PFSK-1 (cell line): ENCODE measurements around the gene MPC2.

Experiments used
- FOXP2 ChIP-seq: optimal IDR thresholded peaks from 2 replicates; pipeline ENCODE3; 2011; ENCODE audit warnings: borderline replicate concordance, control low read depth, inconsistent platforms; ENCODE audit not compliant: insufficient read depth; ENCODE audit errors: extremely low read length, extremely low read depth
- POLR2AphosphoS5 ChIP-seq: IDR thresholded peaks from 2 replicates; pipeline ENCODE4 v1.6.1; 2012; ENCODE audit warnings: low read depth, mild to moderate bottlenecking, control low read depth, low read length, moderate library complexity
- REST ChIP-seq, 2 experiments: IDR thresholded peaks; 2 replicates each; pipeline versions ENCODE4 v1.6.1 to v1.8.0; 2011 to 2012; ENCODE audit warnings: low read depth in 2 of 2, low read length in 2 of 2, control low read depth in 1 of 2, inconsistent platforms in 1 of 2, mild to moderate bottlenecking in 1 of 2, moderate library complexity in 1 of 2; ENCODE audit not compliant: insufficient read depth in 1 of 2
- SIN3A ChIP-seq: IDR thresholded peaks from 2 replicates; pipeline ENCODE4 v1.6.1; 2012; ENCODE audit warnings: mild to moderate bottlenecking, low read length, moderate library complexity, borderline replicate concordance; ENCODE audit not compliant: insufficient read depth
- TAF1 ChIP-seq: IDR thresholded peaks from 2 replicates; pipeline ENCODE4 v1.6.1; 2012; ENCODE audit warnings: low read length, control low read depth, borderline replicate concordance; ENCODE audit not compliant: insufficient read depth

The MPC2 gene

GRCh38 chr1:167876597-167877175 is 60.2 kb downstream of the MPC2 start:
- TF ChIP-seq SIN3A (no peak), REST (IDR thresholded peaks at IDR 0.05; ENCODE audit: insufficient read depth in 1 of 2, low read depth in 2 of 2, low read length in 2 of 2) (no peak), FOXP2 (no peak), POLR2AphosphoS5 (no peak), TAF1 (no peak)

GRCh38 chr1:167871331-167871730 is 65.5 kb downstream of the MPC2 start:
- TF ChIP-seq TAF1 (no peak), FOXP2 (no peak), POLR2AphosphoS5 (no peak), REST (IDR thresholded peaks at IDR 0.05; ENCODE audit: insufficient read depth in 1 of 2, low read depth in 2 of 2, low read length in 2 of 2) (no peak), SIN3A (no peak)
